Muscle of arm (tissue), 12 donors: ENCODE results near the gene P4HA1. TPM values are rescaled to one million over a fixed set of nuclear protein-coding genes. Genes with fewer than 3 reads are reported as not detected.
A peak's percentile ranks its signal among the peaks of the same experiment; 100 is the strongest.
"Not testable (repeated sequence)": the region's sequence is repeated elsewhere in the genome, so short reads cannot be mapped to it uniquely, and the experiment has no call there.

Experiments
- DNase-seq: peaks from one replicate; pipeline ENCODE4 v3.0.0-alpha.2; 2013
- polyA plus RNA-seq, 12 donors: library from polyadenylated mRNA; unstranded; fragments of 120-200 nt; gene quantifications; one replicate each; pipeline ENCODE4 v1.2.1, GENCODE V29; 2013; ENCODE audit not compliant: insufficient read length in 12 of 12

The P4HA1 gene
- polyA plus RNA-seq, 12 donors, result 35.8 to 92.5 (median 65.9) TPM; not detected in 1

DNA sequence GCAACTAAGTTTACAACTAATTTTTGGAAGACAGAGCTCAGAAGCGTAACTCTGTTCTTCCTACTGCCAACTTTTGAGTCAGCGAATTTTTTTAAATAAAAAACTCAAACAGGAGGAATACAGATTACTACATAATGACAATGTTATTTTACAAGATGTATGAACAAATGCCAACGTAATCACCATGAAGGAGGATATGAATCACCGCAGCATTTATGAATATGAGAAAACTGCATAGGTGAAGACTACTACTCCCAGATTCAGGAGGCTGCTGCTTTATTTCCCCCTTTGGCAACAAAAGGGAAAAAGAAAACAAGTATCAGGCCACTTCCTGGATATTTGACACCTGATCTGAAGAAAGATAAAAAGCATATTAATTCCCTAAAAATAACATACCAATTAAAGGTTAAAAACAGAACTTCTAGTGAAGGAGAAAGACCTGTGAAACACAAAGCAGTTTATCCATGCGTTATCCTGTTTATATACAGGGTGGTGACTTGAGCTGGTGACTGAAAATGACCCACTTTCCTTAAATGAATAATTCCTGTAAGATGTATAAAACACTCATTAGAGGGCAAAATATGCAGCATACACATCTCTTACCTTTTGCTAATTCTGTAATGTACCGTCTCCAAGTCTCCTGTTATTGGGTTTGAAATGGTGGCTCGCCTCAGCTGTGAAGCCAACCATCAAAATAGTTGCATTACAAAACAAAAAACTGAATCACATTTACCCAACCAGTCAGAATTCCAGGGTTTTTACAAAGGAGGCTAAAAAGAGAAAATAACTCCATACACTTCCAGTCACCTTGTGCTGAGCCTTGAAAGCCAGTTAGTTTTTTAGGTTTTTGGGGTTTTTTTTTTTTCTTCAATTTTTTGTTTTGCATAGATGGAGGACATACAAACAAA, 52.0 kb downstream of the P4HA1 start:
- peak; percentile 32 for DNase-seq

DNA sequence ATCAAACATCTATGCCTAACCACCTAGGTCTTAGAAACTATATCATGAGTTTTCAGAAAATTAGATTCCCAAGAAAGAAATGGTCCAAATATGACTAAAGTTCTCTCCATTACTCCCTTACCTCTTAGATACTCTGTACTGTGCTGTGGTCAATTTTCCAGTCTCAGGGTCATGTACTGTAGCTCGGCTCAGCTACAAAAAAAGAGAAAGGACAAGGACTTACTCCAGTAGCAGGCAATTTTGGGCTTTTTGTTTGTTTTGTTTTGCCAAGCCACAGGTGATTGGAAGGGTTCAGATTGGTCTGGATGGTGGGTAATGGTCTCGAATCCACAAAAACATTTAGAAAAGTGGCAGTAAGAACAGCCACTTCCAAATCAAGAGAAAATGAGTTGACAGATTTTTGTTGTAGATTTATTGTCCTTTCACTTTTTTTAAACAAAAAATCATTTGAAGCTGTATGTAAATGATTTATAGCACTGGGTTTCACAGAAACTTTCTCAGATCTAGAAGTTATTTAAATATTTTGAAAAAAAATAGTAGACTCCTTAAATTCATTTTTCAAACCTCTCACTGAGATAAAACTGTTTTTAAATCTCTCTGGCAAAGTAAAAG, 52.8 kb downstream of the P4HA1 start:
- DNase-seq, result no peak

DNA sequence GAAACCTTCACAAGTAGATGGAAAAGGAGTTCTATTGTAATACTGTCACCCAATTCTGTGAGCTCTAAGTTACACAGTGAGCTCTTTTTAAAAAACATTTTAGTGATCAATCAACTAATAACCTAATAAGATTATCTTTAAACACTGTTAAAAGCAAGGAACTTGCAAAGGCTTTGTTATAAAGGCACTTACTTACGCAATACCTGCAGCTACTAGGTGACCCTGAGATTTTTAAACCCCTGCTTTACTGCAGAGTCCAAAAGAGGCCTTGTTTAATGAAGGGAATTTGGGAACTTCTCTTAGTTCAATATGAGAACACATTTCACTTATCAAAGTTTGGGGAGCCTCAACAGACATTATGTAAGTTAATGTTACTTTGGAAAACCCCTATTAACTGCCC, 53.3 kb downstream of the P4HA1 start:
- DNase-seq, result no peak

DNA sequence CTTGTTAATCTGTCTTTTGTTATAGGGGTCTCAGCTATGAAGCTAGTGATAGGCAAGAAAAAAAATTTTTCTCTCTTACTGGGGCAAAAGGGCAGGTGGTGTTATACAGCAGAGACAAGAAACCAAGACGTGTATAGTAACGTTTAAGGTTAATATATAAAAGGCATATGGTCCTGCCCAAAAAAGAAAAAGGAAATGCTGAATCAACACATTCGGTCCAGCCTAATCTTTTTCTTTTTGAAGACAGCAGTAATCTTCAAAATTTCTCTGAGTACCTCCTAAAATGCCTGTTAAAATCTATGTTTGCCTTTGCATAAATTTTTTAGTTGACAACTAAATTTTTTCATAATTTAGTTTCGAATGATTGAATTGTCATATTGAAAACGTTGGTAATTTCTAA, 54.5 kb downstream of the P4HA1 start:
- no peak for DNase-seq

DNA sequence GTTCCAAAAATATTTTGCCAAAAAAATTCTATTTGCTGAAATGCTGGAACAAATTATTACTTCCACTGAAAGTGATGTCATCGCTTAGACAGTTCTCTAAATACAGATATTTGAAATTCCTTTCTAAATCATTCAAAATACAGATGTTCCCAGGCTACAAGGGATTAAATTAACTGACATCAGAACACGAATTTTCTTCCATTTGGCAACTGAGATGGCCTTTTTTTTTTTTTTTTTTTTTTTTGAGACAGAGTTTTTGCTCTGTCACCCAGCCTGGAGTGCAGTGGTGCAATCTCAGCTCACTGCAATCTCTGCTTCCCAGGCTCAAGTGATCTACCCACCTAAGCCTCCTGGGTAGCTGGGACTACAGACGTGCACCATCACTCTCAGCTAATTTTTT, 57.0 kb downstream of the P4HA1 start:
- DNase-seq, result peak; percentile 36

DNA sequence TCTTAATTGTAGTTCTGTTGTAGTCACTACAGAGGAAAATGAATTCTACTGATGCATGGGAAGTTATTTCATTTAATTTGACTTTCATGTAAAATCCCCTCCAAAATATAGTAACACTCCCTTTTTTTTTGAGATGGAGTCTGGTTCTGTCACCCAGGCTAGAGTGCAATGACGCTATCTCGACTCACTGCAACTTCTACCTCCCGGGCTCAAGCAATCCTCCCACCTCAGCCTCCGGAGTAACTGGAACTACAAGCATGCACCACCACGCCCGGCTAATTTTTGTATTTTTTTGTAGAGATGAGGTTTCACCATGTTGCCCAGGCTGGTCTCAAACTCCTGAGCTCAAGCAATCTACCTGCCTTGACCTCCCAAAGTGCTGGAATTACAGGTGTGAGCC, 60.4 kb downstream of the P4HA1 start:
- not testable (repeated sequence) for DNase-seq

DNA sequence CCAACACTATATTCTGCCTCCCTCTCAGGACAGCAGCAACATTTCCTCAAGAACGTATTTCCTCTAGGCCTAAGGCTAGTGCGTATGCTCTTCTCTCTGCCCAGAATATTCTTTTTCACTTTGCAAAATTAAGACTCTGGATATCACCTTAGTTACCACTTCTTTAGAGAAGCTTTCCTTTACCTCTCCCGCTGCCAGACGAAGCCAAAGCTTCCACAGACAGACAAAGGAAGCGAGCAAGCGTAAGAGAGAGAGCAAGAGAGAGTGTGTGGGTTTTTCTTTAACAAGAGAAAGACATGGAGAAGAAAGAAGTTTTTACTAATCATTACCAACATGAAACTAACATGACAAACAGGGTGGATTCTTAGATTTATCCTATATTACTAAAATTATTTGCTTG, 64.1 kb downstream of the P4HA1 start:
- DNase-seq, result no peak

DNA sequence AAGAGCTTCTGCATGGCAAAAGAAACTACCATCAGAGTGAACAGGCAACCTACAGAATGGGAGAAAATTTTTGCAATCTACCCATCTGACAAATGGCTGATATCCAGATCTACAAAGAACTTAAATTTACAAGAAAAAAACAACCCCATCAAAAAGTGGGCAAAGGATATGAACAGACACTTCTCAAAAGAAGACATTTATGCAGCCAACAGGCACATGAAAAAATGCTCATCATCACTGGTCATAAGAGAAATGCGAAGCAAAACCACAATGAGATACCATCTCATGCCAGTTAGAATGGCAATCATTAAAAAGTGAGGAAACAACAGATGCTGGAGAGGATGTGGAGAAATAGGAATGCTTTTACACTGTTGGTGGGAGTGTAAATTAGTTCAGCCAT, 70.0 kb downstream of the P4HA1 start:
- not testable (repeated sequence) for DNase-seq

DNA sequence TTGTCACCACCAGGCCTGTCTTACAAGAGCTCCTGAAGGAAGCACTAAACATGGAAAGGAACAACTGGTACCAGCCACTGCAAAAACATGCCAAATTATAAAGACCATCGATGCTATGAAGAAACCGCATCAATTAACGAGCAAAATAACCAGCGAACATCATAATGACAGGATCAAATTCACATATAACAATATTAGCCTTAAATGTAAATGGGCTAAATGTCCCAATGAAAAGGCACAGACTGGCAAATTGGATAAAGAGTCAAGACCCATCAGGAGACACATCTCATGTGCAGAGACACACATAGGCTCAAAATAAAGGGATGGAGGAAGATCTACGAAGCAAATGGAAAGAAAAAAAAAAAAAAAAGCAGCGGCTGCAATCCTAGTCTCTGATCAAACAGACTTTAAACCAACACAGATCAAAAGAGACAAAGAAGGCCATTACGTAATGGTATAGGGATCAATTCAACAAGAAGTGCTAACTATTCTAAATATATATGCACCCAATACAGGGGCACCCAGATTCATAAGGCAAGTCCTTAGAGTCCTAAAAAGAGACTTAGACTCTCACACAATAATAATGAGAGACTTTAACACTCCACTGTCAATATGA, 73.1 kb downstream of the P4HA1 start:
- DNase-seq, result not testable (repeated sequence)

DNA sequence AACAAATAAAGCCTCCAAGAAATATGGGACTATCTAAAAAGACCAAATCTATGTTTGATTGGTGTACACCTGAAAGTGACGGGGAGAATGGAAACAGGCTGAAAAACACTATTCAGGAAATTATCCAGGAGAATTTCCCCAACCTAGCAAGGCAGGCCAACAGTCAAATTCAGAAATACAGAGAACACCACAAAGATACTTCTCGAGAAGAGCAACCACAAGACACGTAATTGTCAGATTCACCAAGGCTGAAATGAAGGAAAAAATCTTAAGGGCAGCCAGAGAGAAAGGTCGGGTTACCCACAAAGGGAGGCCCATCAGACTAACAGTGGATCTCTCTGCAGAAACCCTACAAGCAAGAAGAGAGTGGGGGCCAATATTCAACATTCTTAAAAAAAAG, 73.7 kb downstream of the P4HA1 start:
- DNase-seq, result not testable (repeated sequence)

DNA sequence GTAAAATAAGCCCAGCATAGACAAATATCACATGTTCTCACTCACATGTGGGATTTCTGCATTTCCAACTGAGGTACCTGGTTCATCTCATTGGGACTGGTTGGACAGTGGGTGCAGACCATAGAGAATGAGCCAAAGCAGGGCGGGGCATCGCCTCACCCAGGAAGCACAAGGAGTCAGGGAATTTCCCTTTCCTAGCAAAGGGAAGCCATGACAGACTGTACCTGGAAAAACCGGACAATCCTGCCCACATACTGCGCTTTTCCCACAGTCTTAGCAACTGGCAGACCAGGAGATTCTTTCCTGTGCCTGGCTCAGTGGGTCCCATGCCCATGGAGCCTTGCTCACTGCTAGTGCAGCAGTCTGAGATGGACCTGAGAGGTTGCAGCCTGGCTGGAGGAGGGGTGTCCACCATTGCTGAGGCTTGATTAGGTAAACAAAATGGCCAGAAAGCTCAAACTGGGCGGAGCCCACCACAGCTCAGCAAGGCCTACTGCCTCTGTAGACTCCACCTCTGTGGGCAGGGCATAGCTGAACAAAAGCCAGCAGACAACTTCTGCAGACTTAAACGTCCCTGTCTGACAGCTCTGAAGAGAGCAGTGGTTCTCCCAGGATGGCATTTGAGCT, 75.0 kb downstream of the P4HA1 start:
- not testable (repeated sequence) for DNase-seq

DNA sequence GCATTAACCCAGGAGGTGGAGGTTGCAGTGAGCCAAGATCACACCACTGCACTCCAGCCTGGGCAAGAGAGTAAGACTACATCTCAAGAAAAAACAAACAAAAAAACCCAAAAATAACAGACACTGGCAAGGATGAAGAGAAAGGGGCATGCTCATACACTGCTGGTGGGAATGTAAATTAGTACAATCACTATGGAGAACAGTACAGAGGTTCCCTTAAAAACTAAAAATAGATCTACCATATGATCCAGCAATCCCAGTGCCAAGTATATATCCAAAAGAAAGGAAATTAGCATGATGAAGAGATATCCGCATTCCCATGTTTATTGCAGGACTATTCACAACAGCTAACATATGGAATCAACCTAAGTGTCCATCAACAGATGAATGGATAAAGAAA, 75.6 kb downstream of the P4HA1 start:
- DNase-seq, result no peak

DNA sequence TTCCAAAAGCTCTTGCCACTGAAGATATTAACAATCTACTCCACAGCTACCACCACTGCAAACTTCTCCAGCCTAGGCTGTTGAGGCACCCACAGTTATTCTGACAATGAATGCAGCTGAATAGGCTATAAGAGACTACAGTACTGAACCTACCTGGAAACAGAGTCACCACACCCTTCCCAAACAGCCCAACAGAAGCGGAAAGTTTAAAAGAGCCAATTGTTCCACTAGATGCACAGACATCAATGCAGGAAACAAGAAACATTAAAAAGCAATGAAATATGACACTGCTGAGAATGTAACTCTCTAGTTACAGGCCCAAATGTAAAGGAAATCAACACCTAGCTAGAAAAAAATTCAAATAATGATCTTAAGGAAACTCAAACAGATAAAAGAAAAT, 77.6 kb downstream of the P4HA1 start:
- no peak for DNase-seq

DNA sequence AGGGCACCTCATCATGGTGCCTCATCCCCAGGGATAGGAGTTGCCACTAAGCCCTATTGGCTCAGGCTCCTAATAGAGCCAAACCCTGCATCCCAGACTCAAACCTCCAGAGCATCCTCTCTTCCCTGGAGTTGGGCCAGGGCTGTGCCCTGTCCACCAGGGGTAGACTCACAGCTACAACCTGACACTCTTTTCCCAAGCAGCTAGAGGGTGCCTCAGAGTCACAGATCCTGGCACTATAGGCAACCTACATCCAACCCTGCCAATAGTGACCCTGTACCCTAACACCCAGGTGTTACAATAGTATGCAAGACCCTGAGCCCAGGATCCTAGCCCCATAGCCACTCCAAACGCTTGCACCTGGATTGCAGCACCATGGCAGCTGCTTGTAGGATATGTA, 78.0 kb downstream of the P4HA1 start:
- no peak for DNase-seq

DNA sequence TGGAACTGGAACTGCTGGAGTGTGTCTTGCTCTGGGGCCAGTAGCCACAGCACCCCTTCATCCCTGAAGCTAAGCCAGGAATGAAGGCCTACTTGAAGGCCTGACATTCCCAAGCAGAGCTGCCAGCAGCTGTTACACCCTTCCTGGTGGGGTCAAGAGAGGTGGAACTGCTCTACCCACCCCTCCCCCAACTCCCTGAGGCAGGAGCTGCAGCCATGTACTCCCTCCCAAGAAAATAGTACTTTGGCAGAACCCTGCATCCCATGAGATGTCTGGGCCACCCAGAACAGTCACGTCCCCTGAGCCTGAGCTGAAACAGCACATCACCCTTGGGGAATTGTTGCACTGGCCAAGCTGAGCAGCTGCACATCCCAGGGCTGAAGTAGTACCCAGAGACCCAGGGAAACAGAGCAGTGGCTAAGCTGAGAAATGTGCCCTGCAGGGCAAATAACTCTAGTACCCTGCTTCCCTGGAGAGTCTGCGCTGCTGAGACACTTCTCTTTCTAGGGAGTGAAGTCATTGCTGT, 78.6 kb downstream of the P4HA1 start:
- DNase-seq, result no peak

DNA sequence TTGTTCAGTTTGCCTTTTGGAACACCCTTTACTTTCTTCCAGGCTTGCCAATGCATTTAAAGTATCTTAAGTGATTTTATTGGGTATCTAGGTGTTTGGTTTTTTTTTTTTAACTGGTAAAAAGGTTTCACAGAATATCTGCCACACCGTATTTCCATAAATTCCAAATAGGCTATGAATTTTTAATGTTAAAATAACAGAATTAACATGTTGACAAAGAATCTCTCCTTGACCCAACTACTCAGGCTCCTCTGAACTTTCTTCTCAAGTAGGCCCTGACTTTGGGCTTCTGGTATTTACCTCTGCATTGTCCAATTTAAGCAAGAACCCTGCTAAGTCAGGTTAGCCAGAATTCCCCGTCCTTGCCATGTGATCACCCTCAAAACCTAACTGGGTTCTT, 80.9 kb downstream of the P4HA1 start:
- DNase-seq, result no peak

DNA sequence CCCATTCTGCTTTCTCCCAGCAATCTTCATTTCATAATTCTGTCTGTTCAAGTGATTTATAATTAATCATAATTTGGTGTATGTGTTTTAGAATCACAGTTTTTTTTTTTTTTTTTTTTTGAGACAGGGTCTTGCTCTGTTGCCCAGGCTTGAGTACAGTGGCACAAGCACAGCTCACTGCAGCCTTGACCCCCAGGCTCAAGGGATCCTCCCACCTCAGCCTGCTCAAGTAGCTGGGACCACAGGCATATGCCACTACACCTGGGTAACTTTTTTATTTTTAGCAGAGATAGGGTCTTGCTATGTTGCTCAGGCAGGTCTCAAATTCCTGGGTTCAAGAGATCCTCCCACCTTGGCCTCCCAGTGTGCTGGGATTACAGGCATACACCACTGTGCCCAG, 92.8 kb downstream of the P4HA1 start:
- no peak for DNase-seq

DNA sequence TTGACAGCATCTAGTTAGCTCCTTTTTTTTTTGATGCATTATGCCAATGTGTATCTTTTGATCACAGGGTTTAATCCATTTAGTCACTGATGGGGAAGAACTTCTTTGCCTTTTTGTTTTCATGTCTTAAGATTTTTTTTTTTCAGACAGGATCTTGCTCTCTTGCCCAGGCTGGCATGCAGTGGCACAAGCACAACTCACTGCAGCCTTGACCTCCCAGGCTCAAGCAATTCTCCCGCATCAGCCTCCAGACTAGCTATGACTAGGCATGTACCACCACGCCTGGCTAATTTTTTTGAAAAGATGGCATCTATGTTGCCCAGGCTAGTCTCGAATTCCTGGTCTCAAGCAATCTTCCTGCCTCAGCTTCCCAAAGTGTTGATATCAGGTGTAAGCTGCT, 95.7 kb downstream of the P4HA1 start:
- DNase-seq, result no peak

DNA sequence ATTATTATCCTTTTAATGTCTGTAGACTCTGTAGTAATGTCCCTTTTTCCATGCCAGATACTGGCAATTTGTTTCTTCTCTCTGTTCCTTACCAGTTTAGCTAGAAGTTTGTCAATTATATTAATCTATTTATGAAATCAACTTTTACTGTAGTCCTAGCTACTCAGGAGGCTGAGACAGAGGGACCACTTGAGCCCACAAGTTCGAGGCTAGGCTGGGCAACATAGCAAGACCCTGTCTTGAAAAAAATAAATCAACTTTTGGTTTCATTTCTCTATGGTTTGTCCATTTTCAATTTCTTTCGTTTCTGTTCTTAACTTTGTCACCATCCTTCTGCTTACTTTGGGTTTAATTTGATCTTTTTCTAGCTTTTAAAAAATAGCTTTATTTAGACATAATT, 99.6 kb downstream of the P4HA1 start:
- no peak for DNase-seq

DNA sequence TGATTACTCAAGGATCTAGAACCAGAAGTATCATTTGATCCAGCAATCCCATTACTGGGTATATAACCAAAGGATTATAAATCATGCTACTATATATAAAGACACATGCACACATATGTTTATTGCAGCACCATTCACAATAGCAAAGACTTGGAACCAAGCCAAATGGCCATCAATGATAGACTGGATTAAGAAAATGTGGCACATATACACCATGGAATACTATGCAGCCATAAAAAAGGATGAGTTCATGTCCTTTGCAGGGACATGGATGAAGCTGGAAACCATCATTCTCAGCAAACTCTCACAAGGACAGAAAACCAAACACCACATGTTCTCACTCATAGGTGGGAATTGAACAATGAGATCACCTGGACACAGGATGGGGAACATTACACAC, 101.2 kb downstream of the P4HA1 start:
- not testable (repeated sequence) for DNase-seq

DNA sequence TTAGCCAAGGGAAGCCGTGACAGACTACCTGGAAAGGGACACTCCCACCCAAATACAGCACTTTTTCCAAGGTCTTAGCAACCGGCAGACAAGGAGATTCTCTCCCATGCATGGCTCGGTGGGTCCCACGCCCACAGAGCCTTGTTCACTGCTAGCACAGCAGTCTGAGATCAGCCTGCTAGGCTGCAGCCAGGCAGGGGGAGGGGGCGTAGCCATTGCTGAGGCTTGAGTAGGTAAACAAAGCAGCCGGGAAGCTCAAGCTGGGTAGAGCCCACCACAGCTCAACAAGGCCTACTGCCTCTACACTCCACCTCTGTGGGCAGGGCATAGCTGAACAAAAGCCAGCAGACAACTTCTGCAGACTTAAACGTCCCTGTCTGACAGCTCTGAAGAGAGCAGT, 106.9 kb downstream of the P4HA1 start:
- DNase-seq, result not testable (repeated sequence)

DNA sequence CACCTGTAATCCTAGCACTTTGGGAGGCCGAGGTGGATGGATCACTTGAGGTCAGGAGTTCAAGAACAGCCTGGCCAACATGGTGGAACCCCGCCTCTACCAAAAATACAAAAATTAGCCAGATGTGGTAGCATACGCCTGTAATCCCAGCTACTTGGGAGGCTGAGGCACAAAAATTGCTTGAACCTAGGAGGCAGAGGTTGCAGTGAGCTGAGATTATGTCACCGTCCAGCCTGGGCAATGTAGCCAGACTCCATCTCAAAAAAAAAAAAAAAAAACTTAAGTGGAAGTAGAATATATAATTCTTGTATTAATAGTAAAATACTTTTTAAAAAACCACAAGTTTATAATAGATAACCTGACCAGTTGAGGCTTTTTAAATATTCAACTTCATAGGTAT, 112.0 kb downstream of the P4HA1 start:
- DNase-seq, result not testable (repeated sequence)
